HEK293 (cell line): ENCODE measurements around the gene DUSP16.

ENCODE experiments used
- CTCF ChIA-PET: fragments of 350-600 bp; formaldehyde crosslinking; extraction: SDS; loops from one replicate; lab custom pipeline; 2021; ENCODE audit warnings: antibody characterized with exemption; lab: Yijun Ruan, JAX
- POLR2A ChIA-PET: fragments of 300-600 bp; formaldehyde crosslinking; extraction: SDS; loops from one replicate; lab custom pipeline; 2020; ENCODE audit warnings: antibody characterized with exemption, inconsistent platforms; lab: Yijun Ruan, JAX
- H3K27ac ChIP-seq: fragments of 200-500 bp; sonication (Bioruptor generic); 2 replicates; pipeline ENCODE4 v1.5.1; 2014; ENCODE audit warnings: low read depth, low read length, control low read depth, inconsistent platforms; ENCODE audit errors: extremely low read depth
- H3K36me3 ChIP-seq, 2 experiments: fragments of 200-500 bp in 1 of 2; sonication (Bioruptor generic) in 1 of 2; 1 replicate in 1 of 2; 2 replicates in 1 of 2; pipeline ENCODE4 v1.5.1; 2014 to 2017; ENCODE audit warnings: inconsistent platforms in 2 of 2, low read length in 2 of 2; ENCODE audit not compliant: control insufficient read depth in 2 of 2, insufficient read depth in 1 of 2
- H3K4me1 ChIP-seq: fragments of 200-500 bp; sonication (Bioruptor generic); 2 replicates; pipeline ENCODE4 v1.5.1; 2014; ENCODE audit warnings: mild to moderate bottlenecking, low read length, inconsistent platforms; ENCODE audit not compliant: control insufficient read depth, insufficient read depth
- H3K4me3 ChIP-seq: 2 replicates; pipeline ENCODE4 v1.5.1; 2011; ENCODE audit warnings: low read depth, mild to moderate bottlenecking, control low read depth, low read length, moderate library complexity
- H3K9me3 ChIP-seq: fragments of 200-500 bp; sonication (Bioruptor generic); 2 replicates; pipeline ENCODE4 v1.5.1; 2014; ENCODE audit warnings: low read depth, low read length, inconsistent platforms; ENCODE audit not compliant: control insufficient read depth, insufficient read depth
- ATF2 ChIP-seq: fragments of 450-650 bp; formaldehyde crosslinking; IDR thresholded peaks from 2 replicates; pipeline ENCODE4 v1.5.1; 2016; ENCODE audit warnings: missing biosample characterization, missing genetic modification characterization, low read depth
- BCL6B ChIP-seq: fragments of 450-650 bp; formaldehyde crosslinking; IDR thresholded peaks from 2 replicates; pipeline ENCODE4 v1.5.1; 2017; ENCODE audit warnings: missing biosample characterization, missing genetic modification characterization
- GFI1B ChIP-seq: fragments of 450-650 bp; formaldehyde crosslinking; IDR thresholded peaks from 2 replicates; pipeline ENCODE4 v1.5.1; 2016; ENCODE audit warnings: missing biosample characterization, missing genetic modification characterization
- GLIS1 ChIP-seq: fragments of 450-650 bp; formaldehyde crosslinking; IDR thresholded peaks from 2 replicates; pipeline ENCODE4 v1.5.1; 2016; ENCODE audit warnings: missing biosample characterization, missing genetic modification characterization
- PATZ1 ChIP-seq: fragments of 450-650 bp; formaldehyde crosslinking; IDR thresholded peaks from 2 replicates; pipeline ENCODE4 v1.5.1; 2016; ENCODE audit warnings: missing biosample characterization, missing genetic modification characterization
- SALL2 ChIP-seq: fragments of 450-650 bp; formaldehyde crosslinking; IDR thresholded peaks from 2 replicates; pipeline ENCODE4 v1.5.0; 2017; ENCODE audit warnings: missing biosample characterization, mild to moderate bottlenecking, missing genetic modification characterization, borderline replicate concordance
- ZBTB10 ChIP-seq: fragments of 450-650 bp; formaldehyde crosslinking; IDR thresholded peaks from 2 replicates; pipeline ENCODE4 v1.5.1; 2016; ENCODE audit warnings: missing biosample characterization, missing genetic modification characterization
- ZFHX2 ChIP-seq: fragments of 450-650 bp; formaldehyde crosslinking; conservative IDR thresholded peaks from 2 replicates; pipeline ENCODE4 v1.5.1; 2016; ENCODE audit warnings: missing biosample characterization, missing genetic modification characterization
- ZNF138 ChIP-seq: fragments of 450-650 bp; formaldehyde crosslinking; IDR thresholded peaks from 2 replicates; pipeline ENCODE4 v1.5.1; 2016; ENCODE audit warnings: missing biosample characterization, missing genetic modification characterization, borderline replicate concordance
- ZNF184 ChIP-seq: fragments of 450-650 bp; IDR thresholded peaks from 2 replicates; pipeline ENCODE4 v1.5.1; 2018; ENCODE audit warnings: missing biosample characterization, mild to moderate bottlenecking, missing genetic modification characterization
- ZNF239 ChIP-seq: fragments of 450-650 bp; formaldehyde crosslinking; IDR thresholded peaks from 2 replicates; pipeline ENCODE4 v1.5.1; 2016; ENCODE audit warnings: missing biosample characterization, missing genetic modification characterization
- ZNF366 ChIP-seq: fragments of 450-650 bp; formaldehyde crosslinking; conservative IDR thresholded peaks from 2 replicates; pipeline ENCODE4 v1.5.1; 2016; ENCODE audit warnings: missing biosample characterization, missing genetic modification characterization
- ZNF391 ChIP-seq: fragments of 450-650 bp; formaldehyde crosslinking; IDR thresholded peaks from 2 replicates; pipeline ENCODE4 v1.5.1; 2016; ENCODE audit warnings: low read depth, missing biosample characterization, missing genetic modification characterization, borderline replicate concordance
- ZNF398 ChIP-seq: fragments of 450-650 bp; formaldehyde crosslinking; IDR thresholded peaks from 2 replicates; pipeline ENCODE4 v1.5.1; 2017; ENCODE audit warnings: missing biosample characterization, missing genetic modification characterization
- ZNF449 ChIP-seq: fragments of 450-650 bp; formaldehyde crosslinking; IDR thresholded peaks from 2 replicates; pipeline ENCODE4 v1.5.1; 2017; ENCODE audit warnings: missing biosample characterization, mild to moderate bottlenecking, missing genetic modification characterization, moderate library complexity
- ZNF48 ChIP-seq: fragments of 450-650 bp; formaldehyde crosslinking; IDR thresholded peaks from 2 replicates; pipeline ENCODE4 v1.5.1; 2016; ENCODE audit warnings: missing biosample characterization, missing genetic modification characterization
- ZNF514 ChIP-seq: fragments of 450-650 bp; formaldehyde crosslinking; IDR thresholded peaks from 2 replicates; pipeline ENCODE4 v1.5.1; 2016; ENCODE audit warnings: missing biosample characterization, missing genetic modification characterization
- ZNF560 ChIP-seq: fragments of 450-650 bp; formaldehyde crosslinking; IDR thresholded peaks from 2 replicates; pipeline ENCODE4 v1.5.1; 2017; ENCODE audit warnings: missing biosample characterization, missing genetic modification characterization, borderline replicate concordance
- ZNF571 ChIP-seq: fragments of 450-650 bp; formaldehyde crosslinking; IDR thresholded peaks from 2 replicates; pipeline ENCODE4 v1.5.0; 2017; ENCODE audit warnings: missing biosample characterization, missing genetic modification characterization
- ZNF645 ChIP-seq: fragments of 450-650 bp; formaldehyde crosslinking; IDR thresholded peaks from 2 replicates; pipeline ENCODE4; 2016; ENCODE audit warnings: missing biosample characterization, missing genetic modification characterization
- ZNF670 ChIP-seq: fragments of 450-650 bp; formaldehyde crosslinking; IDR thresholded peaks from 2 replicates; pipeline ENCODE4 v1.5.1; 2016; ENCODE audit warnings: missing biosample characterization, missing genetic modification characterization, low read depth
- ZNF677 ChIP-seq: fragments of 450-650 bp; IDR thresholded peaks from 2 replicates; pipeline ENCODE4 v1.5.0; 2018; ENCODE audit warnings: missing biosample characterization, mild to moderate bottlenecking, missing genetic modification characterization, moderate library complexity
- ZSCAN16 ChIP-seq: fragments of 450-650 bp; formaldehyde crosslinking; IDR thresholded peaks from 2 replicates; pipeline ENCODE4 v1.5.1; 2016; ENCODE audit warnings: missing biosample characterization, missing genetic modification characterization
- ZSCAN4 ChIP-seq: fragments of 450-650 bp; formaldehyde crosslinking; IDR thresholded peaks from 2 replicates; pipeline ENCODE4 v1.5.1; 2017; ENCODE audit warnings: missing biosample characterization, missing genetic modification characterization

The DUSP16 gene

GRCh38 chr12:12562016-12562483 lies 613 bp downstream of the DUSP16 start:
- H3K4me1 ChIP-seq = peaks cover 15% of the 10 kb centered on the region
- TF ChIP-seq ZNF571 (tag by site-specific recombination) = no peak
- TF ChIP-seq ZNF366 (tag by site-specific recombination) = peak; percentile 58; the same call in 1 of the 2 replicates
- TF ChIP-seq ZSCAN16 (tag by site-specific recombination) = no peak
- peak; percentile 29; the same call in 1 of the 2 replicates for TF ChIP-seq ZBTB10 (tag by site-specific recombination)
- no peak for TF ChIP-seq BCL6B (tag by site-specific recombination)
- TF ChIP-seq ZNF514 (tag by site-specific recombination) = no peak
- TF ChIP-seq ZNF677 = no peak
- TF ChIP-seq GFI1B (tag by site-specific recombination) = no peak
- 0 out of 2 replicates have a peak, but pooled peaks have one; percentile 14 for TF ChIP-seq PATZ1
- peak; percentile 89 for TF ChIP-seq ZNF398
- TF ChIP-seq ZNF239 (tag by site-specific recombination) = no peak
- TF ChIP-seq ZNF184 (tag by site-specific recombination) = no peak
- no peak for TF ChIP-seq GLIS1 (tag by site-specific recombination)
- no peak for TF ChIP-seq SALL2 (tag by site-specific recombination)
- no peak for TF ChIP-seq ATF2
- no peak for TF ChIP-seq ZNF560
- TF ChIP-seq ZNF449 (tag by site-specific recombination) = no peak
- TF ChIP-seq ZFHX2 (tag by site-specific recombination) = no peak
- TF ChIP-seq ZNF138 (tag by site-specific recombination) = no peak
- no peak for TF ChIP-seq ZNF391 (tag by site-specific recombination)
- TF ChIP-seq ZNF48 (tag by site-specific recombination) = no peak
- no peak for TF ChIP-seq ZNF670 (tag by site-specific recombination)
- TF ChIP-seq ZSCAN4 (tag by site-specific recombination) = no peak
- no peak for TF ChIP-seq ZNF645 (tag by site-specific recombination)
- TF ChIP-seq, all 188 proteins: peak for 4
- Histone ChIP-seq H3K9me3 (no peaks in the 10 kb centered on the region), H3K36me3 (no peaks in the 10 kb centered on the region), H3K27ac (peak overlapping the region; percentile 99), H3K4me3 (peak overlapping the region; percentile 58)
- ChIA-PET POLR2A (interaction anchor here (1.3 kb wide), 1 partner anchor 164 kb away, joined by 4 read pairs; no protein-coding TSS in a partner anchor), CTCF (interaction anchor here (2.3 kb wide), 1 partner anchor 185 kb away, joined by 15 read pairs; no protein-coding TSS in a partner anchor)
